ENCODE results near the gene PACRG. TPM values are rescaled to one million over a fixed set of nuclear protein-coding genes. Genes with fewer than 3 reads are reported as not detected.

PACRG gene
- total and polyA plus RNA-seq, 4 donors: 0.47 to 3.8 (median 2.4) TPM

GRCh38 chr6:163288066-163288465 is 560.3 kb downstream of the PACRG start:
- H3K4me1 ChIP-seq (ENCODE audit: control insufficient read depth in 4 of 4, insufficient read depth in 4 of 4, low read length in 3 of 4): no peaks in the 10 kb centered on the region
- TF ChIP-seq REST (IDR thresholded peaks at IDR 0.05): no peak
- H3K36me3 ChIP-seq (ENCODE audit: control insufficient read depth in 4 of 4, insufficient read depth in 3 of 4, low read depth in 1 of 4, low read length in 3 of 4): no peaks in the 10 kb centered on the region
- H3K9me3 ChIP-seq (ENCODE audit: control insufficient read depth in 4 of 4, low read length in 3 of 4): no peaks in the 10 kb centered on the region
- no peak overlapping the region for H3K27ac ChIP-seq (ENCODE audit: low read depth in 1 of 2, low read length in 2 of 2)
- no peak overlapping the region for H3K9ac ChIP-seq (ENCODE audit: low read depth in 1 of 2, low read length in 2 of 2)
- DNase-seq (ENCODE audit: low spot score): no peak
- 97% methylated on average over 8 of the region's 8 CpGs for WGBS
- no peak overlapping the region for H3K4me3 ChIP-seq (ENCODE audit: low read depth in 1 of 3, low read length in 3 of 3)
- H3K27me3 ChIP-seq (ENCODE audit: control insufficient read depth in 4 of 4, insufficient read depth in 4 of 4, low read length in 3 of 4): no peaks in the 10 kb centered on the region

GRCh38 chr6:163288915-163289314 is 561.1 kb downstream of the PACRG start:
- Histone ChIP-seq H3K36me3 (ENCODE audit: control insufficient read depth in 4 of 4, insufficient read depth in 3 of 4, low read depth in 1 of 4, low read length in 3 of 4) (no peaks in the 10 kb centered on the region), H3K4me3 (ENCODE audit: low read depth in 1 of 3, low read length in 3 of 3) (no peak overlapping the region), H3K4me1 (ENCODE audit: control insufficient read depth in 4 of 4, insufficient read depth in 4 of 4, low read length in 3 of 4) (no peaks in the 10 kb centered on the region), H3K27ac (ENCODE audit: low read depth in 1 of 2, low read length in 2 of 2) (no peak overlapping the region), H3K27me3 (ENCODE audit: control insufficient read depth in 4 of 4, insufficient read depth in 4 of 4, low read length in 3 of 4) (no peaks in the 10 kb centered on the region), H3K9ac (ENCODE audit: low read depth in 1 of 2, low read length in 2 of 2) (no peak overlapping the region), H3K9me3 (ENCODE audit: control insufficient read depth in 4 of 4, low read length in 3 of 4) (no peaks in the 10 kb centered on the region)
- WGBS: 91% methylated on average over 11 of the region's 11 CpGs
- no peak for DNase-seq (ENCODE audit: low spot score)
- no peak for TF ChIP-seq JUND (IDR thresholded peaks at IDR 0.05)
- TF ChIP-seq, protein P1, sequence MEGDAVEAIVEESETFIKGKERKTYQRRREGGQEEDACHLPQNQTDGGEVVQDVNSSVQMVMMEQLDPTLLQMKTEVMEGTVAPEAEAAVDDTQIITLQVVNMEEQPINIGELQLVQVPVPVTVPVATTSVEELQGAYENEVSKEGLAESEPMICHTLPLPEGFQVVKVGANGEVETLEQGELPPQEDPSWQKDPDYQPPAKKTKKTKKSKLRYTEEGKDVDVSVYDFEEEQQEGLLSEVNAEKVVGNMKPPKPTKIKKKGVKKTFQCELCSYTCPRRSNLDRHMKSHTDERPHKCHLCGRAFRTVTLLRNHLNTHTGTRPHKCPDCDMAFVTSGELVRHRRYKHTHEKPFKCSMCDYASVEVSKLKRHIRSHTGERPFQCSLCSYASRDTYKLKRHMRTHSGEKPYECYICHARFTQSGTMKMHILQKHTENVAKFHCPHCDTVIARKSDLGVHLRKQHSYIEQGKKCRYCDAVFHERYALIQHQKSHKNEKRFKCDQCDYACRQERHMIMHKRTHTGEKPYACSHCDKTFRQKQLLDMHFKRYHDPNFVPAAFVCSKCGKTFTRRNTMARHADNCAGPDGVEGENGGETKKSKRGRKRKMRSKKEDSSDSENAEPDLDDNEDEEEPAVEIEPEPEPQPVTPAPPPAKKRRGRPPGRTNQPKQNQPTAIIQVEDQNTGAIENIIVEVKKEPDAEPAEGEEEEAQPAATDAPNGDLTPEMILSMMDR (IDR thresholded peaks at IDR 0.05; ENCODE audit: low read depth, low read length, missing input control): no peak
- no peak for TF ChIP-seq YY1 (IDR thresholded peaks at IDR 0.05)
- TF ChIP-seq RXRA (IDR thresholded peaks at IDR 0.05): no peak
- TF ChIP-seq, protein P2, sequence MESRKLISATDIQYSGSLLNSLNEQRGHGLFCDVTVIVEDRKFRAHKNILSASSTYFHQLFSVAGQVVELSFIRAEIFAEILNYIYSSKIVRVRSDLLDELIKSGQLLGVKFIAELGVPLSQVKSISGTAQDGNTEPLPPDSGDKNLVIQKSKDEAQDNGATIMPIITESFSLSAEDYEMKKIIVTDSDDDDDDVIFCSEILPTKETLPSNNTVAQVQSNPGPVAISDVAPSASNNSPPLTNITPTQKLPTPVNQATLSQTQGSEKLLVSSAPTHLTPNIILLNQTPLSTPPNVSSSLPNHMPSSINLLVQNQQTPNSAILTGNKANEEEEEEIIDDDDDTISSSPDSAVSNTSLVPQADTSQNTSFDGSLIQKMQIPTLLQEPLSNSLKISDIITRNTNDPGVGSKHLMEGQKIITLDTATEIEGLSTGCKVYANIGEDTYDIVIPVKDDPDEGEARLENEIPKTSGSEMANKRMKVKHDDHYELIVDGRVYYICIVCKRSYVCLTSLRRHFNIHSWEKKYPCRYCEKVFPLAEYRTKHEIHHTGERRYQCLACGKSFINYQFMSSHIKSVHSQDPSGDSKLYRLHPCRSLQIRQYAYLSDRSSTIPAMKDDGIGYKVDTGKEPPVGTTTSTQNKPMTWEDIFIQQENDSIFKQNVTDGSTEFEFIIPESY (IDR thresholded peaks at IDR 0.05): no peak
- no peak for TF ChIP-seq HNF4G (IDR thresholded peaks at IDR 0.05)
- TF ChIP-seq NR2F2 (IDR thresholded peaks at IDR 0.05): no peak
- TF ChIP-seq TAF1 (conservative IDR thresholded peaks at IDR 0.05): no peak
- no peak for TF ChIP-seq FOXA1 (IDR thresholded peaks at IDR 0.05)
- TF ChIP-seq REST (IDR thresholded peaks at IDR 0.05): no peak
- no peak for TF ChIP-seq FOXA2 (IDR thresholded peaks at IDR 0.05)
- no peak for TF ChIP-seq SP1 (IDR thresholded peaks at IDR 0.05)
- TF ChIP-seq, protein P3, sequence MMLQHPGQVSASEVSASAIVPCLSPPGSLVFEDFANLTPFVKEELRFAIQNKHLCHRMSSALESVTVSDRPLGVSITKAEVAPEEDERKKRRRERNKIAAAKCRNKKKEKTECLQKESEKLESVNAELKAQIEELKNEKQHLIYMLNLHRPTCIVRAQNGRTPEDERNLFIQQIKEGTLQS (IDR thresholded peaks at IDR 0.05): no peak
- TF ChIP-seq GABPA (IDR thresholded peaks at IDR 0.05 in 1 of 2, conservative IDR thresholded peaks at IDR 0.05 in 1 of 2): no peak
- no peak for TF ChIP-seq HNF4A (conservative IDR thresholded peaks at IDR 0.05)
- TF ChIP-seq MAX (IDR thresholded peaks at IDR 0.05): no peak
- no peak for TF ChIP-seq EGR1 (IDR thresholded peaks at IDR 0.05; ENCODE audit: low read depth in 2 of 2)
- no peak for TF ChIP-seq RAD21 (IDR thresholded peaks at IDR 0.05)
